ENCODE measurements around the gene SLU7.

GRCh38 chr5:160456480-160457177 is 37.7 kb upstream of the SLU7 start:
- TF ChIP-seq CTCF (IDR thresholded peaks at IDR 0.05; ENCODE audit: low read depth, low read length) (no peak), EZH2phosphoT487 (IDR thresholded peaks at IDR 0.05; ENCODE audit: low read depth) (no peak)
